HS-5 (cell line): ENCODE results near the gene ABCB1.

Experiments
- DNase-seq: peaks from one replicate; pipeline ENCODE4 v3.0.0-alpha.2; 2012; ENCODE audit warnings: low read depth

The ABCB1 gene

DNA sequence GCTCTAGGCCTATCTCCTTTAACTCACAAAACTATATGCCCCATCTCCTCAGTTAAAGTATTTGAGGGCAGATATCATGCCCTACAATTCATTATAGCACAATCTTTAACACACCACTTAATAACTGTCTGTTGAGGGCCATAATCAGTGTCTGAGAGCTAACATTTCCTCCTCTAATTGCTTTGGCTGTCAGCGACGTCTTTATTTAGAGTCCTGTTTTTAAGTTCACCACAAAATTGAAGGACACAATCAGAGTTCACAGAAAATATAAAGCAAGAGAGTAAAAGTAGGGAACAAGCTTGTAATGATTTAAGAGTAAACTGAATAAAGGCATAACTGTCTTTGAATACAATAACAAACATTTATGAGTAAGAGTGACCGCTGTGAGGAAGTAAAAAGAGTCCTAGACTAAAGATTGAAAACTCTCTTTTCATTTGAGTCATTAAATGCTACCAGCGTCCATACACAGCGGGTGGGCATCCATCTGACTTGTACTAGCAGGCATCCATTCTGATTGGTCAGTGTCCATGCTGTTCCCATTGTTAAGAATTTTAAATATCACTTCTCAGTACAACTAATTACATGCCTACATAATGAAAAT is 86.8 kb downstream of the ABCB1 start:
- no peak for DNase-seq

DNA sequence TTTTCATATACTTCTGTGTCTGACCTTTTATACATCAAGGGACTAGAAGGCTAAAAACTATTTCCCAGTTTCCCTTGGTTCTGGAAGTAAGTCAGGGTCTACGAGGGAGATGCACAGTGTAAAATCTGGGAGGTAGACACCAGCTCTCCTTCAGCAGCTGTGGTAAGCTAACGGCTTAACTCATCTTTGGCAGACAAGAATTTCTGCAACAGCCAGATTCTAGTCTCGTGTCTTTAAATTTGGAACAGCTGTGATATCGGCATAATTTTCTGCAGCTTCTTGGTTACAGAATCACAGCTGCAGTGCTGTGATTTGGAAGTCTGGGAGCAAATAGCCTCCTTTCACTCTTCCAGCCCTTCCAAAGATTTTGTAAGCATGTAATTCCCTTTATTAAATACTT is 87.8 kb downstream of the ABCB1 start:
- DNase-seq = no peak

DNA sequence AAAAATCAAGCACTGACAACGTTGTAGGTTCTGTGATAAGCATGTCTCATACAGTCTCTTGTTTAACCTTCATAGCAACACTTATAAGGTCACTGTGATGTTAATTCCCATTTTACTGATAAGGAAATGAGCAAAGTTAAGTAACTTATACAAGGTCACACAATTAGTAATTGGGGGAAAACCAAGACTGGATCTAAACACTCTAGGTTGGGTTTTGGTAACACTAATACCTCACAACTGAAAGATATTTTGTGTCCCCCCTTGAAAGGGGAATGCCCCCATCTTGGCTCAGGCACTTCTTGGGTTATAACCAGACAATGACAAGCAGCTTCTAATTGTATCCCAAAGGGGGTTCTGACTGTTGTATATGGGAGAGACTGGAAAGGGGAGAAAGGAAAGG is 89.2 kb downstream of the ABCB1 start:
- no peak for DNase-seq

DNA sequence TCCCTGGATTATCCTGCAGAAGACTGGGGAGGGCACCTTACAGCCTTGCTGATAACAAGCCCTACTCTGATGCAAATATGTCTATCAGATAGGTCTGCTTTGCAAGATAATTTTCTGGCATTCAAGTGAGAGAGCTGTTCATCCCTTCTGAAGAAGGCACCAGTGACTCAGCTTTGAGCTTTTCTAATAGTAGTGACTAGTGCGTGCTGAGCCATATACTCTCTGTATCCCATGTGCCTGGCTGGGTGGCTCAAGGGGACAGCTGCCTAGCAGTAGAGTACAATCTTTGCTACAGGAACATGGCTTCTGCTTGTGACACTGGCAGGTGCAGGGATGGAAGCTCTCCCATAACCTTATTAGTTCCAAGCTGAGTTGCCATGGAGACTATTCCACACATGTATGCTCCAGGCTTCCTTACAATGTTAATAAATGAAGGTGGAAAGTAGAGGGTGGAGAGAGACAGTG is 90.2 kb downstream of the ABCB1 start:
- DNase-seq = no peak

DNA sequence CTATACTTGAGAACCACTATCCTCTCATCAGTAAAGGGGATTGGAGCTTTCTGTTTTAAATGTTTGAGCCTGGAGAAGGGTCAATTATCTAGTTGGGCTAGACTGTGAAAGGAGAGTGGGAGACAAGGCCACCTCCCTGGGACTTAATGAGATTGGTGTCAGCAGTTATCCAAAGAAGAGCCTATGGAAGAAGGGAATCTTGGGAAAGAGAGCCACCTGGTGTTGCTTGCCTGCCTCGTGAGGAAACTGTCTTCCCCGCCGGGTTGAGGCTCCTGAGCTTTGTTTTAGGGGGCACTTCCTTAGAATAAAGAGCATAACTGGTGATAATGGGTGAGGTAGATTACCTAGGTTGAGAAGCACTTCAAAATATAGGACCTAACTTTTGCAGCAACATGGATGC is 93.2 kb downstream of the ABCB1 start:
- DNase-seq = no peak

DNA sequence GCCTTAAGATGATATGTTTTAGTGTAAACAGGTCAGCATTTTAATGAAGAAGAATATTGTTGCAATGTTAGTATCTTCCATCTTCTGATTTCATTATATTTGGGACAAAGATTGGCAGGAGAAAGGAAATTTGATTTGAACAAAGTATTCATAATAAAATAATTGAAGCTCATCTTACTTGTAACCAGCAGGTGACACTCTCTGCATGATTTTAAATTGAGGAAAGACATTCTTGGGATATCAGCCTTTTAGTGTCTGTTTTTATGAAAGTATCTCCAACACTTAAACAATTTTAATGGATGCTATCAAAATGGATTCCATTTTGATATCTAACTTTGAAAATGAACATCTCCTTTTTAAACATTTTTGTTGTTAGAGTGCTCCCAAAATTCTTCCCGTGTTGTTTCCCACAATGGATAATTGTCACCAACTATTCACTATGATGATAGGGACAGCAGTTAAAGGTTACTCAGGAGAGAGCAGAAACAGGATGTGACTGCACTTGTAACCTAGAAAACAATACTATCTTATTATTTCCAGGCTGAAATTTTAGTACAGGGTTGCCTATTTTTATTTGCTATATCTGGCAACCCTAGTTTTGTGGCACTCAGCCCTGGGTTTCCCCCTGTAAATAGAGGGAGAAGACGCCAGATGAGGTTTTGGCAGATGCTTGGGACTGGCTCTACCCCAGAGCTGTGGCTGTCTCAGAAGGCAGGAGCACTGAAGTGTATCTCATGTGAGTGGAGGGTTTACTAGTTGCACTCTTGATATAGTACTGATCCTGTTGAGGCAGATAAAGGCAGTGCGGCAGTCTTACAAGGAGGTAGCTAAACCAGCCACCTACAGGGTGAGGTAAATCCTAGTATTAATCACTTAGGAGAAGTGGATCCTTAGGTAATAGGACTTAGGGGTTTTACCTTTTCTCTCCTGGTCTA is 94.2 kb downstream of the ABCB1 start:
- DNase-seq = no peak

DNA sequence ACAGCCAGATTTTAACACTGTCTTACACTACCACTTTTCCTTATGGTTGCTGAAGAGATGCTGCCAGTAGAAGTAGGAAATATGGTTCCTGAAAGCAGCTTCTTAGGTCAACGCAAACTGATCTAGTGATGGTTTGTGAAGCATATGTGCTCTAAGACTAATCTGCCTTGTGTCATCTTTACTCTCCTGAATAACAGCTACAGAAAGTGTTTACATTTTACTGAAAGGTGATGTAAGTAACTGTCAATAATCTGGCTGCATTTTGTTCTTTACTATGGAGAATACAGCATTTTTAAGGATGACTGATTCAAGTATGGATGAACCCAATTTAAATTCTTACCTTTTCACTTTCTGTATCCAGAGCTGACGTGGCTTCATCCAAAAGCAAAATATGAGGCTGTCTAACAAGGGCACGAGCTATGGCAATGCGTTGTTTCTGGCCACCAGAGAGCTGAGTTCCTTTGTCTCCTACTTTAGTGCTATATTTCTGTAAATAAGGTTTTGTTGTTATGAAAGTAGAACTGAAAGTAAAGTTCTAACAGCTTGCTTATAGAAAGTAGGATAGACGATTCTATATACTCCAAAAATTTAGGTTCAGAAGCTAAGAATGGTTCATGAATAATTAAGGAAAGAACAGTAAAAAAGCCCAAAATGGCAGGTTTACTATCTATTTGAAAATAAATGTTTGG is 95.0 kb downstream of the ABCB1 start:
- DNase-seq = no peak

DNA sequence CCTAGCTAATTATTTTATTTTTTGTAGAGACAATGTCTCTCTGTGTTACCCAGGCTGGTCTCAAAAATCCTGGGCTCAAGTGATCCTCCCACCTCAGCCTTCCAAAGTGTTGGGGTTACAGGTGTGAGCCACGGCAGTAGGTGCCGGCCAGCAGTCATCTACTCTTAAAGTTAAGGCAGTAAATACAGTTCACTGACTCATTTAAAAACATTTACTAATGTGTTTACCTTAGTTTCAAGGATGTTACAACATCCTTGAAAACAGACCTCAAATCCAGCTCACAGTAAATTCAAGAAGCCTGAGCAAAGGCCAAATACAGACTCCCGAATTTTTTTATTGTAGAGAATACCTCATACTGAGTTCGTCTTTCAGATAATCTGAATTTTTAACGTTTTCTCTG is 95.6 kb downstream of the ABCB1 start:
- no peak for DNase-seq

DNA sequence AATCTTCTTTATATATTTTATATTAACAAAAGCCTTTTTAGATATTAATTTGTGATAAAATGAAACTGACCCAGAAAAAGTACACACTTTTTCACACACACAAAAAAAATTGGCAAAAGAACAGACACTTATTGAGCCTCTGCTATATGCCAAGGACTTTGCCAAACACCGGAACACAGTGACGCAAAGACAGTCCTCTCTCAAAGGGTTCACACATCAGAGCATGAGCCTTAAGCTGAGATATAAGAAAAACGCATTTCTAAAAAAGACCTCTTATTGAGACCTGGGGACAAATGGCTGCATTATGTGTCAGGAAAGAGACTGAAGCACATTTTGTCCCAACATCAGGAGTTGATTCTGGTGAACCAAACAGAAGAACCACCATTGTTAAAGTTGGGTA is 101.2 kb downstream of the ABCB1 start:
- DNase-seq = no peak

DNA sequence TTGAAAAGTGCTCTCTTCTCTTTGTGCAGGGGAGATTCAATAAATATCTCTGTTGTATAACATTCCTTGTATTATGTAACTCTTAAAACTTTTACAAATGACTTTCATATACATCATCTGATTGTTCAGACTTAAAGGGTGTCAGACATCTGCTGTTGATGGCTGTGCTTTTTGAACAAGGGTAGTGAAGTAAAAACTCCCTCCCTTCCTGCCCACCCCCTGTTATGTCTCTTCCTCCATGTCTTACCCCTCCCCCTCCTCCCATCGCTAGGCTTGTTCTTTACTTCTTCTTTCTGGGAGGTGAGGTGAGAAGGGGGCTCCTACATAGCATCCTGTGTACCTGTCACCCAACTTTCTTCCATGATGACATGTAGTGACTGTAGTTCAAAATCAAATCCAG is 101.8 kb downstream of the ABCB1 start:
- no peak for DNase-seq

DNA sequence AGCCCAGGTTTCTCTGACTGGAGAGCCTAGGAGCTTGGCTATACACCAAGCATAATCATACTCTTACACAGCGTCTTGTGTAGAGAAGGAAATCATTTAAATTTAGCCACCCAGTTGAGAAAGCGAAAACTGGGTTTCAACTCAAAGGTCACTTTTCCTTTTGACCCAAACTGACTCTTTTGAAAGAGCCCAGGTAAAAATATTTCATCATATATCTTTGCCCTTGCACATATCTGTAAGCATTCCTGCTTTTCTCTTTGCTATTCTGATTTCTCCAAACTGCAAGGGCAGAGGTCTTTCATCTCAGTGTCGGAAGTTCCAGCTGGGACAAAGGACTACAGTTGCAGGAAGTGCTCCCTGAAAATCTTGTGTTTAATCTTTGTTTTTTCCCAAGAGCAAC is 103.2 kb downstream of the ABCB1 start:
- DNase-seq = no peak

DNA sequence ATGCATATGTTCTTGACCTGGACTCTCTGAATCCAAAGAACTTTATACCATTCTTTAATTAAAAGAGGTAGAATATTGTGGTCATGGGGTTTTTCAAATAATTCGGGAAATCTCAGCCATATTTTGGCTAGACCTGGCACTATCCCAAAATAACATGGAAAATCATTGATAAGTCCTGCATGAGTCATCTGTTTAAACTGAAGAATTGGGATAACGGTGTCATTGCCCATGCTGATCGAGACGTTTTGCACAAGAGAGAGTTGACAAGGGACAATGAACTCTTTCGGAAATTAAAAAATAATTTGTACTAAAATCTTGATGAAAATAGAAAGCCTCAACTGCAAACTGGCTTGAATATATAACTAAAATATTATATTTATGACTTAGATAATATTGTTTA is 105.3 kb downstream of the ABCB1 start:
- DNase-seq = no peak

DNA sequence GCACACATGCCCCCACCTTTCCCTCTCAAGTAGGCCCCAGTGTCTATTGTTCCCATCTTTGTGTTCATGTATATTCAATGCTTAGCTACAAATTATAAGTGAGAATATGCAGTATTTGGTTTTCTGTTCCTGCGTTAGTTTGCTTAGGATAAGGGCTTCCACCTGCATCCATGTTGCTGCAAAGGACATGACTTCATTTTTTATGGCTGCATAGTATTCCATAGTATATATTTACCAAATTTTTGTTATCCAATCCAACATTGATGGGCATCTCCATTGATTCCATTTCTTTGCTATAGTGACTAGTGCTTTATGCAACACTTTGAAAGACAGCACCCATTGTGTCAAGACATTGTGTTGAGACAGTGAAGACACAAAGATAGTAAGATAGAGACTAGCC is 106.2 kb downstream of the ABCB1 start:
- no peak for DNase-seq

DNA sequence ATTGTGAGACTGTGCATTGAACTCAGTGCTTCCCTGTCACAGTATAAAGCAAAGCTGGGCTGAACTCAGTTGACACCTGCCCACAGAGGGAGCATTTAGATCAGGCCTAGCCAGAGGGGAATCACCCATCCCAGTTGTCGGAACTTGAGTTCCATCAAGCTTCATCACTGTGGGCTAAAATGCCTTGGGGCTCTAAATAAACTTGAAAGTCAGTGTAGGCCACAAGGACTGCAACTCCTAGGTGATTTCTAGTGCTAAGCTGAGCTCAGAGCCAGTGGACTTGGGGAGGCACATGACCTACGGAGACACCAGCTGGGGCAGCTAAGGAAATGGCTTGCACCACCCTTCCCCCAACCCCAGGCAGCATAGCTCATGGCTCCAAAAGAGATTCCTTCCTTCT is 117.6 kb downstream of the ABCB1 start:
- no peak for DNase-seq

DNA sequence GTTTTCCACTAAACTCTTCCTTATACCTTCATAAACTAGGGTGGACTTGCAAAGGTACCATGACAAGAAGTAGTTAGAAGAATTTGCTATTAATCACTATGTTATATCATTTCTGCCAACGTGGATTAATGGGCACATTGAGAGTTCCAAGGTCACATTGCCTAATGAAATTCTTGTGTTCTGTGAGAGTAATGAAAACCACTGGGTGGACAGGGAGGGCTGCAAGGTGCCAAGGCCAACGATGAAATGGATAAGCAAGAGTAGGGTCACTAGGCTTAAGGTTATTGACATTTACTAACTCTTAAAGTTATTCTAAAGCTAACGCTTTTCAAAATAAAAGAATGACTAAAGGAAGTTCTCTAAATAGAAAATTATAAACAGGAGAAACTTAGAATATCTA is 118.6 kb downstream of the ABCB1 start:
- no peak for DNase-seq

DNA sequence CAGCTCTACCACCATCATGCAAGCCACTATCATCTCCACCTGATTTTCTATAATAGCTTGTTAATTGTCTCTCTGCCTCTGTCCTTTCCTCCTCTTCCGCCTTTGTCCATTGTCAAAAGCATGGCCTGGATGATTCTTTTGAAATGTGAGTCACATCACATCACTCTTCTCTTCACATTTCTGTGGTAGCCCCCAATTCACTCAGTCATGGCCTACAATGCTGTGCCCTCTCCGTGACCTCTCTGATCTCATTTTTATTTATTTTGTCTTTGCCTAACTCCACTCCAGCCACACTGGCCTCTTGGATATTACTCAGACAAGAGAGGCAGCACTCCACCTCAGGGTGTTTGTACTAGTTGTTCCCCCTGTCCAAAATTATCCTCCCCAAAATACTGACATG is 120.3 kb downstream of the ABCB1 start:
- DNase-seq = no peak

DNA sequence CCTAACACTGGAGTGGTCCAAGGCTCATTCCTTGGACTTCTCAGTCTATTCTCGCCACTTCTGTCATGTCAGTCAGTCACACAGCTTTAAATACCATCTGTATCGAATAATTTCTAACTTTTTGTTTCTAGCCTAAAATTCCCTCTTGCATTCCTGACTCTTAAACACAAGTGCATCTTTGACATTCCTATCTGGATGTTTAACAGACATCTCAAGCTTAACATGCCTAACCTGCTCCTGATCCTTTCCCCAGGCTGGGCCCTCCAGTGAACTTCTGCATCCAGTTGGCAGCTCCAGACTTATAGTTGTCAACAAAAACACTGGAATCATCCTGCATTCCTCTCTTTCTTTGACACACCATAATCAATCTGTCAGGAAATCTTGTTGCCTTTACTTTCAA is 120.7 kb downstream of the ABCB1 start:
- no peak for DNase-seq

DNA sequence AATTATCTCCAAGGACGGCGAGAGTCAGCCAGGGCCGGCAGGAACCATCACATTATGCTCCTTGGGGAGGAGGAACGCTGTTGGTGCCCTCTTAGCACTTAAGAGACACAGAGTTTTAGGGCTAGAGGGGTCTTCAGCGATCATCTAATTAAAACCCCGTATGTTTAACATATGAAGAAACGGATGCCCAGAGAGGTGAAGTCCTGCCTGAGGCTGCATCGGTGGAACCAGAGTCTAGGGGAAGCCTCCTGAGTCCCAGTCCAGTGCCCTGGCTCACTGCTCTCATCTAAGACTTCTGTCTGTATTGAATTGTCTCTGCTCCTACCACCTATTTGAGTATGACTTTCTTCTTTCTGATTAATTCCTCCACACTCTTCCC is 124.5 kb downstream of the ABCB1 start:
- DNase-seq = no peak

DNA sequence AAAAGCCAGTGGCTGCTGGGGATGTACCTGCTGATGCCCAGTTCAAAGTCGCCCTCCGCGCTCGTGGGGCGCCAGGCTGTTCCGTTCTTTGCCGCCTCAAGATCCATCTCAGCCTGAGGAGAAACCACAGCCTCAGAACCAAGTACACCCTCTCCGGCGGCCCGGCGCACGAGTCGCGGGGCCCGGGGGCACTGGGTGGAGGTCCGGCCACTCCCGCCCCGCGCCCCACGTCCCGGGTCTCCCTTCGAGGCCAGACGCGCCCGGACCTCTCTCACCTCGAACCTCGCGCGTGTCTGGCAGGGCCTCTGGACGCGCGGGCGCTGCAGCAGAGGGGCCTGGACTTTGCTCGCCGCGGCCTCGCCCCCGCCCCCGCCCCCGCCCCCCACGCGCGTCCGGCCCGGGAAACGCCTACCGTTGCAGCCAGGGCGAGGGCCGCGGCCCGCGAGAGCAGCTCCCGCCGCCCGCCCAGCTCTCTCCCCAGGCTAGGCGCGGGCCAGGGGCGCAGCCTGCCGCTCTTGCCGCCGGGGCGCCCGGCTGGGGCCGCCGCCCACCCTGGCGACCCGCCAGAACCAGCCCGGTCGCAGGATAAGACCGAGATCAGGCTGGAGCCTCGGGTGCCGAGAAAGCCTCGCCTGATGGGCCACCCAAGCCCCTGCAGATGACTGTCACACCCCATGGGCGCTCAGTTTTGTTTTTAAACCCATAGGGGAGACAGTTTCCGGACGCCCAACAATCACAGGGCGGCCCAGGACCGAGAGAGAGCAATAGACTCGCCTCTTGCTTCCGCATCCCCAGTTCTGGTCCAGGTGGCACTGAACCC is 125.1 kb downstream of the ABCB1 start, which contains the start of gene ABCB4:
Gene ABCB4 (minus strand): TSS at position 322 of the 820 bp plus-strand sequence. CDS start 215 bp downstream, at position 107.
- DNase-seq = no peak

DNA sequence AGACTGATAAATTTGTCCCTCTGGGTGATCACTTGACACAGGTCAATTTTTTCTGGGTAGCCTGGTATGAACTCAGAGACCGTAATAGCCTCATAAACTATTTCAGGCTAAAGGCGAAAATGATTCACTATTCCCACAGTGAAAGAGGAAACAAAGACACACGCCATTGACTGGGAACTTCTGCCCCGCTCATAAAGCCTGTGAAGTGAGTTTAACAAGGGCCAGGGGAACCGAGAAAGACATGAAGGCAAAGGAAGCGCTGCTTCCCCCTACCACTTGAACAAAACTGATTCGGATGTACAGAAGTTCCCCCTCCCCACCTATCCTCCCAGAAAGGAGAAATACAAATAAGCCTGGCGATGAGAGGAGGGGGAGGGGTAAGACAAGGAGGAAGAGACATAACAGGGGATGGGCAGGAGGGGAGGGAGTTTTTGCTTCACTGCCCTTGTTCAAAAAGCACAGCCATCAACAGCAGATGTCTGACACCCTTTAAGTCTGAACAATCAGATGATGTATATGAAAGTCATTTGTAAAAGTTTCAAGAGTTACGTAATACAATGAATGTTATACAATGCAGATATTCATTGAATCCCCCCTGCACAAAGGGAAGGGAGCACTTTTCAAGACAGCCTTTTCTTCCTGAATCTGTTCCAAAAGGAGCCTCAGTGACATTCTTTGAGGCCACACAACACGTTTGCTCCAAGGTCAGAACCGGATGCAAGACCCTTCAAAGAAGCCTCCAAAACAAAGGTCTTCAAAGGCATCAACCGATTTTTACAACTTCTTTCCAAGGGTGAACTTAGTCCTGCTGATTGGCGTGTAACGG is 125.9 kb downstream of the ABCB1 start:
- DNase-seq = no peak

DNA sequence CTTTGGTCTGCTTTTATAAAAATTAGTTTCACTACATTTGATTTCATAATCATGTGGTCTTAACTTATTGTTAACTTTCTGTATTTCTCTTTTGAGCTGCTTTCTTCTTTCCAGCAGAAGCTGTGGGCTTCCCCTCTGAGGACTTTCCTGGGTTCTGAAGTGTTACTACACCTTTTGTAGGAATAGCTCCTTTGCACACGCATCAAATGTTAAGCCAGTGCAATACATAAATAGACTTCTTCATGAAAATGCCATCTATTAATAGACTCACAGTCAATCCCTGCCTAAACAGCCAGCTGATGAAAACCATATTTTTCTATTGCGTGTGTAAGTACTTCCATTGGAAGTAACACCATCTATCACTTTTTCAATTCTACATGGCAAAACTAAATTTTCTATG is 126.7 kb downstream of the ABCB1 start:
- DNase-seq = no peak
